Anterior cingulate cortex (tissue), 58 donors: ENCODE data around the gene SIGLEC9.

ENCODE experiments used
- DNase-seq, 58 donors: peaks; one replicate each; lab custom pipeline; 2025; lab: John Stamatoyannopoulos, UW

SIGLEC9 gene

DNA sequence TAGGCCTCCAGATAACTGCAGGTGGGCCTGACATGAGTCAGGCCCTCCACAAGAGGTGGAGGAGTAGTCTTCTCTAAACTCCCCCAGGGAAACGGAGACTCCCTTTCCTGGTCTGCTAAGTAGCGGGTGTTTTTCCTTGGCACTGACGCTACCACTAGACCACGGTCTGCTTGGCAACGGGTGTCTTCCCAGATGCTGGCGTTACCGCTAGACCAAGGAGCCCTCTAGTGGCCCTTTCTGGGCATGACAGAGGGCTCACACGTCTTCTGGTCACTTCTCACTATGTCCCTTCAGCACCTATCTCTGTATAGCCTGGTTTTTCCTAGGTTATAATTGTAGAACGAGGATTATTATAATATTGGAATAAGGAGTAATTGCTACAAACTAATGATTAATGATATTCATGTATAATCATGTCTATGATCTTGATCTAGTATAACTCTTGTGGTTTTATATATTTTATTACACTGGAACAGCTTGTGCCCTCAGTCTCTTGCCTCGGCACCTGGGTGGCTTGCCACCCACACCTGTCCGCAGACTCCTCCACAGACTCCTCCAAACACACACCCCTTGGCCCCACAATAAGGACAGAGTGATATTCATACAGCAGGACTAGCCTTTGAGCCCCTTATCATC is 44.7 kb downstream of the SIGLEC9 start:
- DNase-seq = peak in 51 of 58 donors; percentile 1 to 84 (median 34)

DNA sequence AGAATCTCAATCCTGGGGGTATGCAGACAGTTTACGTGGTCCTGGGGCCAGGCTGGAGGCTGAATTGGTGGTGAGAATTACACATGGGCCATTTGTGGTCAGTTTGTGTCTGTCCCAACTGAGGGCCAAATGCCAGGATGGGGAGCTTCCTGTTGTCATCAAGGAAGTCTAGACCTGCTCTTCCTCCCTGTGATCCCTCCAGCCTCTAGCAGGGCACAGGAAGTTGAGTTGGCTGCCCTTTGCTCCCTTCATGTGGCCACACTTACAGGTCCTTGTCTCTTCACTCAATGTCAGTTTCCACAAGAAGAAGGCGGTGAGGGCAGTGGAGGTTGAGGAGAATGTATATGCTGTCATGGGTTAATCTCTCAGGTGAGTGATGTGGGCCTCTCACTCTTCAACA is 47.5 kb downstream of the SIGLEC9 start:
- DNase-seq = no peak

DNA sequence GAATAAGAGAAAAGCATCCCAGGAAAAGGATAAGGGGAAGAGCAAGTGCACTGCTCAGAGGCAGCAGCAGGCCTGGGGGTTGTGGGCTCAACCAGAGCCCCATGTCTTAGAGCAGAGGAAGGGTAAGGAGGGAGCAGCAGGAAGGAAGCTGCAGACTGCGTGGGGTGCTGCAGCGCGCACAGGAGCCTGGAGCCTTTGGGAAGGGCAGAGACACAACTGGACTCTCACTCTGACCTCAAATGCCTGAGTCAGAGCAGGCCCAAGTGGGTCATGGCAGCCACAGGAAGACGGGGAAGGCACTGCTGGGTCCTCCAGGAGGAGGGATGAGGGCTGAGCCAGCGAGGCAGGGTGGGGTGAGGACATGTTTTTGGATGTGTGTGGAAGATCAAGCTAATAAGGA is 49.0 kb downstream of the SIGLEC9 start:
- DNase-seq = no peak

DNA sequence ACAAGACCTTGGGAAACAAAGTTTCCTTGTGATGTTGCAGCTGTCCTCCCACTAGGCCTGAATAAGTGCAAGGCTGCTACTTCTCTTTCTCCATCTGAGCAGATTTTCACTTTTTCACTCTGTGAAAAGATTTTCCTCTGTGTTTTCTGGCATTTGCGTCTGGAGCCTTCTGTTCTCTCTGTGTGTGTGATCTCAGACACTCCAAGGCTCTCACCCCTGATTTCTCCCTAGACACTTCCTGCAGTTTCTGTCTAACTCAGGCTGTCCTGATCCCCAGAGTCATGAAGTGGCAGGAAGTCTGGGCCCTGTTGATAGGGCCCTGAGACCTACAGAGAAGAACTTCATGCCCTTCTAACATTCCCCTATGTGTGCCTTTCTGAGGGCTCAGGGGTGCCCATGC is 54.5 kb downstream of the SIGLEC9 start:
- peak in 1 of 58 donors; percentile 8 for DNase-seq
